ENCODE data around the gene ADAMTS17.

GRCh38 chr15:100348578-100348977 lies 6.8 kb upstream of the ADAMTS17 start:
- no peak for TF ChIP-seq CTCF (conservative IDR thresholded peaks at IDR 0.05)
- TF ChIP-seq ZFX (IDR thresholded peaks at IDR 0.05): no peak
